ENCODE data around the gene CUL7.
"Not testable (repeated sequence)": the region's sequence is repeated elsewhere in the genome, so short reads cannot be mapped to it uniquely, and the experiment has no call there.

Gene CUL7

DNA sequence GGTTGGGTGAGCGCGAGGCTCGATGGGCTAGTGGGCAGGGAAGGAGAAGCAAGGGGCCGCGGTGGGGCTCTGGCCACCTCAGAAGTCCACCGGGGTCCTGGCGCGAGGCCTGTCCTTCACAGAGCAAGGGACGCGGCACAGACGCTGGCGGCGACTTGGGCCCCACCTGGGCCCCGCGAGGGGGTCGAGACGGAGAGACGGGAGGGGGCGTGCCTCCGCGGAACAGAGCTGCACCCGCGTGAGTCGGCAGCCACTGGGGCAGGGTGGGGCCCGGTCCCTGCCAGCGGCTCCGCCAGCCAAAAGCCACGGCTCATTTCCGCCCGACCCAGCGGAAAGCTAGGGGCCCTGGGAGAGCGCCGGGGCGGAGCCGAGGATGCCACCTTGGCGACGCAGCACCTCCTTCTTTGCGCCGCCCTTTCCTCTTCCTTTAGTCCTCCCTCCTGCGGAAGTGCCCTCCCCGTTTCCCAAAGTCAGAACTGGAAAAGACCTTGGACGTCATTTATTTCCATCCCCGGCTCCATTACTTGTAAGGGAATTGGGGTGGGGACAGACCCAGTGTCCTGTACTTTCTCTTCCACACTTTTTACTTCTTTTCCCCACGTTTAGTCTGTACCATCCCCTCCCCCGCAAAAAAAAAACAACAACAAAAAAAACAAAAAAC is at the start of gene CUL7:
Gene CUL7, minus strand, starts transcription at position 307 of the 661 bp plus-strand sequence. CDS start 1,063 bp downstream, outside the sequence.
- DNase-seq: no peak

DNA sequence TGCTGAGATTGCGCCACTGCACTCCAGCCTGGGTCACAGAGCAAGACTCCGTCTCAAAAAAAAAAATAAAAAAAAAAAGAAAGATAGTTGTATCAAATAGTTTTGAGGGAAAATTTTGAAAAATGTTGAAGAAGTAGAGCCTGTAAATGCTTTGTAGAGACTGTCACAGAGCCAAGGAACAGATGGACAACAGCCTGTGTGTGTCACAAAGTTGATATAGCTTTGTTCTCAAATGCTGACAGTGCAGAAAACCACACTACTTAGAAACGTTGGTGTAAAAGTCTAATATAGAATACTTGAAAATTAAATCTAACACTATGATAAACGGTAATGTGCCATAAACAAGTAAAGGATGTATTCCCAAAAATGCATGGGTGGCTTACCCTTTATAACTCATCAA is 47.8 kb upstream of the CUL7 start:
- no peak for DNase-seq

DNA sequence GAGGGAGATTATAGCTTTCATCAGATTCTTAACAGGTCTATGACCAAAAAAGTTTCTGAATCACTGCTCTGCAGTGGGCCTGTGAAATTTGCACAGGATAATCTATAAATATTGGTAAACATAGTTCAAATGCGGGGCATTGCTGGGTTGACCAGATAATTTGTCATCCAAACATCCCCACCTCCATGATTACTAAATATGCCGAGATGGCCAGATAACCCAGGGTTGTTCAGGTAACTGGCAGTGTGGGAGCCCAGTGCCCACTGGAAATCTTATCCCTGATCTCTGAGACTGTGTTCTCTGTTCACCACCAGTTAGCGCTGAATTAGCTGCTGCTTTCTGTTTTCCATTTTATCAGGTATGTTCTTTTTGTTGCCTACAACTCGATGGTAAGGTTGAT is 43.9 kb upstream of the CUL7 start:
- no peak for DNase-seq

DNA sequence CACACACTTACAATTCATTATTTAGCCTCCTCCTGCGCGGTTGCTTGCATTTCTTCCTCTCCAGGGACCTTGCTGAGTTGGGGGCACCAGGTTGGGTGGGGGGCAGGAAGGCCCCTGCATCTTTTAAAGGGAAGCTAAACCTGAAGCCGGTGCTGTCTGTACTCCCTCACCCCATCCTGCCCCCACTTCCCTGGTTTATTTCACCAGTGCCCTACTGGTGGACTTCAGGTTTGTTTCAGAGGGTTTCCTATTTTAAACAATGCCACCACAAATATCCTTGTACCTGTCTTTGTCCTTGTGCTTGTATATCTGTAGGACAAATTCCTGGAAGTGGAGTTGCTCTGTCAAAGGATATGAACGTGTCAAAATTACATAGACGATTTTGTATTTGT is 43.4 kb upstream of the CUL7 start:
- no peak for DNase-seq

DNA sequence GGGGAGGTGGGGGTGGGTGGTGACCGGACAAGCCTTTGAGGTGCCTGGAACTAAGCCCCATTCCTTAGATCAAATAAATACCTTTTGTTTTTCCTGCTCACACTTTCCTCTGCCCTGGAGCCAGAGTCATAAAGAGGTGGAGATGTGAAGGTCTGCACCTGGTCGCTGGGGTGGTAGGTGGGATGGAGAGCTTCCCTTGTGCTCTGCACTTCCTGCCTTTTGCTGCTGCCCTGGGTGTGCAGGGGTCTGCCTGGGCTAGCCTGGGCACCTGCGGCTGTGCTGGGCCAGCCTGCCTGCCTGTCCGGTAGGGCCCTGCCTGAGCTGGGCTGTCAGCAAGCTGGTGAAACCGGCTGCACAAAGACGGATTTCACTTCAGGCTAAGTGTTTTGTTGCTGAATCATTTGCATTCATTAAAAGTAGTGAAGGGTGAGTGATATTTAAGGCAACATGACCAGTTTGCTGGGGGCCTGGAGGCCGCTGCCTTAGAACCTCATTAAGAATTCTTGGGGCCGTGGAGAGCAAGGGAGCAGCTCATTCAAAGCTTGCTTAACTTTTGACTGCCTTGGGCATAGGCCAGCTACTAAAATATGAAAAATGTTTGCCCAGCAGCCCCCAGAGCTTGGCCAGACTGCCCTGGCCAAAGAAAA is 42.9 kb upstream of the CUL7 start:
- DNase-seq: no peak

DNA sequence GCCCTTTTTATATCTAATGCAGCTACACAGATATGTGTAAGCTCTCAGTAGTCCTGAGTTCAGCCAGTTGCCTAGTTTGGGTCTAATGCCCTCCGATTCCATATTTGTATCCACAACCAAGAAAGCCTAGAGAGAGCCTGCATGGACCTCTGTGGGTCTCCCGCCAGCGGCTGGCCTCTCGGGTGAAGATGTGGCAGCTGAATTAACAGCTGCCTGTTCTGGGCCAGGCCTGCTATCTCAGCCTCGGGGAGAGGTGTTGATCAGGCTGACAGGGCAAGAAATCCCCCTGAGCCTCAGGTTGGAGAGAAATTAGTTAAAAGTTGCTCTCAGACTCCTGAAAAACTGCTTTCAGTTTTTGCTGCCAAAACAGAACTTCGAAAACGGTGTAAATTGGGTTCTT is 42.3 kb upstream of the CUL7 start:
- no peak for DNase-seq

DNA sequence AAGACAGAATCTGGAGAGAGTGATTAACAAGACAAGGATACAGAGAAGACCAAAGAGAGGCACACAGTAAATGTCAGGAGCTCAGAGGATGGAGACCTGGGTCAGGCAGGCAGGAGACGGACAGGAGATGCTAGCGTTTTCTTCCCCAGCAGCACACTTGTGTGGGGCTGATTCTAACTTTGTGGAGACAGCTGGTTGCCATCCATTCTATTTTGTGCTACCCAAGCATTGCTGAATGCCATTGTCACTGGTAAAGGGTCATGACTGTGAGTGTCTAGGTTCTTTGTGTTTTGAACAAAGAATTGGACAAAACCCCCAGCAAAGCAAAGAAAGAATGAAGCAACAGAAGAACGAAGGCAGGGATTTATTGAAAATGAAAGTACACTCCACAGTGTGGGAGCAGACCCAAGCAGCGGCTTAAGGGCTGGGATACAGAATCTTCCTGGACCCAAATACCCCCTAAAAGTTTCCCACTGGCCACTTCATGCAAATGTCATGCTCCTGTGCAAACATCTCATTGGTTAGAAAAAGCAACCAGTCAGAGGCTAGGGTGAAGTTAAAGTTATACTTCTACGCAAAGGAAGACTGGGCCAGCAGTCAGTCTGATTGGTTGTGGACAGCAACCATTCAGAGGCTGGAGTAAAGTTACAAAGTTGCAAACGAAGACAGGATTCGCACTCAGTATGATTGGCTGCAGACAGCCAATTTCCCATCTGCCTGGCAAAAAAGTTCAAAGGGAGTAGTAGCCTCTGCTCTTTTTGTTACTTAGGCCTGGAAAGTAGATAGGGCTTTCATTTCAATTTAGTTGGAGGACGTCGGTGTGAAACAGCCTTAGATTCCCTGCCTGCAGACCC is 40.0 kb upstream of the CUL7 start:
- DNase-seq: no peak

DNA sequence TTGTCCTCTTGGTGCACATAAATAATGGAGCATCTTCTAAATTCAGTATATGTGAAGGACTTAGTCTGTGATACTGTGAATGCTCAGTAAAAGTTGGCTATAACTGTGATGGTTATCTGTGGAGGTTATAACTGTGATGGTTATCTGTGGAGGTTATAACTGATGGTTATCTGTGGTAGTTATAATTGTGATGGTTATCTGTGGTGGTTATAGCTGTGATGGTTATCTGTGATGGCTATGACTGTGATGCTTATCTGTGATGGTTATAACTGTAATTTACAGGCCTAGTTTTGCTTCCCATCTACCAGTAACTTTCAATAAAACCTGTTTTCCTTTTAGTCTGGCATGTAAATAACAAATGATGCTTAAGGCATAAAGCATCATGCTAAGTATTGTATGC is 39.0 kb upstream of the CUL7 start:
- no peak for DNase-seq

DNA sequence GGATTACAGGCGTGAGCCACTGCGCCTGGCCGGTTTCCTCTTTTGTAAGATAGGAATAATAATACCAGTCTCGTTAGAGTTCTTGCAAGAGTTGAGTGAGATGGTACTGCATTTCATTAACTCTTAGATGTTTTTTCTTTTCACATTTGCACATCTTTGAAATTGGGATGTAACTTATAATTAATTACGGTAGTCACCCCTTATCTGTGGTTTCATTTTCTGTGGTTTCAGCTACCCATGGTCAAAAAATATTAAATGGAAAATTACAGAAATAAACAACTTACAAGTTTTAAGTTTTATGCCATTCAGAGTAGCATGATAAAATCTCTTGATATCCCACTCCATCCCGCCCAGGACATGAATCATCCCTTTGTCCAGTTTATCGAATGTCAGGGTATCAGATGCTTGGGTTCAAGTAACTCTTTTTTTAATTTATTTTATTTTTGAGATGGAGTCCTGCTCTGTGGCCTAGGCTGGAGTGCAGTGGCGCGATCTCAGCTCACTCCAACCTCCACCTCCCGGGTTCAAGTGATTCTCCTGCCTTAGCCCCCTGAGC is 37.9 kb upstream of the CUL7 start:
- no peak for DNase-seq

DNA sequence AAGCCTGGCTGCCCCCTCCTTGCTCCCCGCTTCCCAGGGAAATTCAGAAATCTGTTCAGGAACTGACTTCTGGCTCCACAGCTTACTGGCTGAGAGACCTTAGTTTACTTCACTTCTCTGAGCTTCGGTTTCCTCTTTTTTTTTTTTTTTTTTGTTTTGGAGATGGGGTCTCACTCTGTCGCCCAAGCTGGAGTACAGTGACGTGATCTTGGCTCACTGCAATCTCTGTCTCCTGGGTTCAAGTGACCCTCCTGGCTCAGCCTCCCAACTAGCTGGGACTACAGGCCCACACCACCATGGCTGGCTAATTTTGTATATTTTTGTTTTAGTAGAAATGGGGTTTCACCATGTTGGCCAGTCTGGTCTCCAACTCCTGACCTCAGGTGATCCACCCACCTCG is 37.4 kb upstream of the CUL7 start:
- no peak for DNase-seq

DNA sequence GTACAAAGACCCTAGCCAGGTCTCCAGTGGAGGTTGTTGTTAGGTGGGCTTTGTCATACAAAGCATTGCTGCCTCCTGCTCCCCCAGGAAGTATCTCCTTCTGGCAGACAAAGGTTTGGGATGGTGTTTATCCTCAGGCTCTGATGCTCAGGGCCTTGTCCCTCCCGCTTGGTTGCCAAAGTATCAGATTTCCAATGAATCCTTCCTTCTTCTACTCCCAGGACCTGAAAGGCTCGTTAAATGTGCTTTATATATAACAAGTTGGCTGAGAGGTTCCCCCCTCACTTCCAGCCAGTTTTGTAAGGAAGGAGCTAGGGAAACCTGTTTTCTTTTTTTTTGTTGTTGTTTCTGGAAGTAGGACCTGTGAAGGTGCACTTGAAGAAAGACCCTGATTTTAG is 36.9 kb upstream of the CUL7 start:
- no peak for DNase-seq

DNA sequence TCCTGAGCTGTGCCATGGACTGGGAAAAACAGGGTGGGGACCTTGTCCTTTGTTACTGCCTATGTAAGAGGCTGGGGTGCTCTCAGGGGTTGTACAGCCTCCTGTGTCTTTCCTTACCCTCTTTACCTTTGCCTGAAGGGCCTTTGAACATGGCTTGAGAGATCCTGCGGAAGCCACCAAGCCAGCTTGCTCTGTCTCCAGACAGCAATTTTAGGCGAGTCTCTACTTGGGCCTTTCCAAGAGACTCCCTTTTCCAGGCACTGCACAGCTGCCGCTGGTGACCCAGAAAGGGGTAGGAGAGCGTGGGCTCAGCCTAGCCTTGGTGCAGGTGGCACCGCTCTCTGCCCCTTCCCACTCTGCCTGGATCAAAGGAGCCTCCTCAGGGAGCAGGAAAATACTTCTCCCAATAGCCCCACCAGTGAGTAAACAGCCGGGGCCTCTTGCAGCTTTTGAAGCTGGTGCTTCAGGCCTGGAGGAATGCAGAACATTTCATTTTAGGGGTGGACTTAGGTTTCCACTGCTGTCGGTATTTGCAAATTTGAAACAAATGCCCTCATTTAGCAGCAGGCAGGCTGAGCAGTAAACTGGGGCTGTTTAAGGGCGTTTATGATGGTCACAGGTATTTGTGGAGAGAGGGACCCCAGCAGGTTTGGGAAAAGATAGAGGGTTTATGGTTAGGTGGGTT is 36.4 kb upstream of the CUL7 start:
- no peak for DNase-seq

DNA sequence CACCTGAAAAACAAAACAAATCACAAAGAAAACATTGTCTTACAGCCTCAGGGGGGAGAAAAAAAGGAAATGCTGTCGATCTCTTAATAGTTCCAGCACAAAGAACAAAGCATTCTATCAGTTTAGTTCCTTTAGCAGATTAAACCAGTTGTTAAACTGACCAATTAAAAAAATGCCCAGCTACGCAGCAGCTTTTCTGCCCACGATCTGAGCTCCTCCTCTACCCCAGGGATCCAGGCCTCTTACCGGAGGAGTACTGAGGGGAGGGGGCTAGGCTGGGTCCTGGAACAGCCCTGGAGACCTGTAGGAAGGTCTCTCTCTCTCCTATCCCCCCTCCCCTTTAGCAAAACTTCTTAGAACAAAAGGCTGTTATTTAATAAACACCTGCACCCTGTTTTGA is 35.8 kb upstream of the CUL7 start:
- DNase-seq: no peak

DNA sequence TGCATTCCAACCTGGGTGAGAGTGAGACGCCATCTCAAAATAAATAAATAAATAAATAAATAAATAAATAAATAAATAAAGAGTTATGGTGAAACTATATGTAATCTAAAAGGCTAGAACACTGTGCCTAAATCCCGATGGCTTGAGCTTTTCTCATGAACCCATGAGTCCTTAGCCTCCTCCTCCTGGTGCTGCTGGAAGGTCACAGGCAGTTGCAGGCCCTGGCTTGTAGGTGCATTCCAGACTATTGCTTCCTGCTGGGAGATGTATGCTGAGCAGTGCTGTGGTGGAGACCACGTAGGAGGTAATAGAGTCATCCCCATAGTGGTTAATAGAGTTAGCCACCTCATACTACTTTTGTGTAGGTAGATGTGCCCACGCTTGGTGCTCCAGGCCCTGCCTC is 35.0 kb upstream of the CUL7 start:
- DNase-seq: no peak

DNA sequence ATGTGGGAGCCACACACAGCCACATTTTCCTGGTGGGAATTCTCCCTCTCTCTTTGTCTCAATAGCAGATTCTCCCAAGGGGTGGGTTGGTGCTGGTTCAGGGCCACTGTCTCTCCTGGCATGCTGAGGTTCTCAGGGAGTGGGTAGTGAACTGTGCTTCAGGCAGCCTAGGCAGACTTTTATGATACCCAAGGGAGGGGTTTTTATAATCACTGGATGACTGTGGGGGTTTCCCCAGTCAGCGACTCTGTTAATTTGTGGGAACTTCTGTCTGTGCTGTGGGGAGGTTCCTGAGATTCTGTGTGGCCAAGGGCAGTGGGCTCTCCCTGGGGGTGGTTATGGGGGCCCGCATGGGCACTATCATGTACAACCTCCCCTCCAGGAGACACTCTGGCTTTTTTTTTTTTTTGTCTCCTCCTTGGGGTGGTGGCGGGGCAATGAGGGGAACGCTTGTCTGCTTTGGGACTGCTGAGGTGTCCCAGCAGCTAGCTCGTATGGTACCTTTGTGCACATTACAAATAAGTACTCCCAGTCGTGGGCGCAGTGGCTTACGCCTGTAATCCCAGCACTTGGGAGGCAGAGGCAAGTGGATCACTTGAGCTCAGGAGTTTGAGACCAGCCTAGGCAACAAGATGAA is 32.5 kb upstream of the CUL7 start:
- DNase-seq: no peak

DNA sequence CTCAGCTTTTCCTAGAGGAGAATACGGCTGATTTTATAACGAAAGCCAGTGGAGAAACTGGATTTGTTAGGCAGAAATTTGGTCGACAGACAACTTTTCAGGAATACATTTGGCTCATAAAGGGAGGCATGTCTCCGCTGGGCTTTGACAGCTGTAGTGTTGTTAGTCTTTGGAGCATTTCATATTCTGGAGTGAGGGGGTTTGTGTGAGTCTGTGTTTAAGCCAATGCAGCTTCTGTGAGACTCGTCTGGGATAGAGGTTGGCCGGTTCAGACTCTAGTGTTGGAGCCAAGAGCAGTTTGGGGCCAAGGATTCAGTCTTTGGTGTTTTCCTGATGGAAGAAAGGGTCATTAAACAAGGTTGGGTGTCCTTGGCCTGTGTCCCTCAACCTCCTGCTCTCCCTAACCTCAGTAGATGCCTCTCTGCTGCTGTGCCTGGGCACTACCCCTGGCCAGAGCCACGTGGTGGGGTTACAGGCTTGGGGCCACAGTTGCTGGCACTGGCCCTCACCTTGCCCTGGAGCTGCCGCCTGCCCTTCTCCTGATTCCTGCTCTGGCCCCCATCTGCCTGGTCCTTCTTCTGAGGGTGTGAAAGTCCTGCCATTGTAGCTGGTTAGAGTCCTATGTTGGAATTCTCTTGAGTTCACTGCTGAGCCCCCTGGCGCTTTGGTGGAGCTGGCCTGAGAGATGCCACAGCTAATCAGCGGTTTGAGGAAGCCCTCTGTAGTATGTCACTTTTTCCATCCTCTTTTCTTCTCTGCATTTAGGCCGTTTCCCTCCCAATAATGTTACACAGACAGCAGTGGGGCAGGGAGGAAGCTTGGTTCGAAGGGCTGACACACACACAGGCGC is 29.4 kb upstream of the CUL7 start:
- no peak for DNase-seq

DNA sequence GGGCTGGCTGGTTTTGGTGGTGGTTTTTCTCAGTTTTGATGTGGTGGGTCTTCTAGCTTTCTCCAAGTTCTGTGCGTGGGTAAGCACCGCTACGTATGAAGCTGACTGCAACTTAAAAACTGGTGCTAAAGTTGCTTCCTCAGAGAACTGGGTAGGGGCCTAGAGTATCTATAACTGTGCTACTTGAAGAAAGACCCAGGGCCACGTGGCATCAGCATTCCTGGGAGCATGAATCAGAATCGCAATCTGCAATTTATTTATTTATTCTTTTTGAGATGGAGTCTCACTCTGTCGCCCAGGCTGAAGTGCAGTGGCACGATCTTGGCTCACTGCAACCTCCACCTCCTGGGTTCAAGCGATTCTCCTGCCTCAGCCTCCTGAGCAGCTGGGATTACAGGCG is 28.3 kb upstream of the CUL7 start:
- DNase-seq: not testable (repeated sequence)

DNA sequence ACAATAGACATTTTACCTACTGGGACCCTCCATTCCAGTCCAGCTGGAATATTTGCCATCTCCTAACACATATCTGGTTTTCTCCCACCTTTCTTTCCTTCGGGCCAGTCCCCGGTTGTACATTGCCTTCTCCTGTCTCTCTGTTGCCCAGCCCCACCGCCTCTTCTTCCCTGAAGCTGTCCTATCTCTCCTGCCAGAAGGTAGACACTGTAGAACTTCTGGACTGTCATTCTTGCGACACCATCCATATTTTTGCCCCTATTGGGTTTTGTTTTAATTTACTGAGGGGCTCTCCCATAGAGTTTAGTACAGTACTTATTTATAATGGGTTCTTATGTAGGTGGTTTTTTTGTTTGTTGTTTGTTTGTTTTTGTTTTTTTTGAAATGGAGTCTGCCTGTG is 27.4 kb upstream of the CUL7 start:
- no peak for DNase-seq

DNA sequence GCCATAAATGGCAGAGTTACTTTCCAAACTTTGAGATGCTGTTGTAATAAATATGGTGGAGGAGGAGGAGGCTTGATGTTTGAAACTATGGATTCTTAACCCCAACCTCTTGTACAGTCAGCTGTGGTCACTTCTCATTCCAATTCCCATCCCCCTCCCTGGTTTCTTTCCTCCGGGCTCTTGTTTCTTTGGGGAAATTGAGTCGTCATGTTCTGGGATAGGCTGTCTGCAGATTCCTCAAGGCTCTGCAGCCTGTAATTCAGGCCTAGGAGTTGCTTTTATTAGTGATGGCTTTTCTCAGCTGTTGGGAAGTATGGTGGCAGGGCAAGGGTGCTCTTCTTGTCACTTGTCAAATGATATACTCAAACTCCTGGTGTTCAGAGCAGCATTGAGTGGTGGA is 25.0 kb upstream of the CUL7 start:
- no peak for DNase-seq

DNA sequence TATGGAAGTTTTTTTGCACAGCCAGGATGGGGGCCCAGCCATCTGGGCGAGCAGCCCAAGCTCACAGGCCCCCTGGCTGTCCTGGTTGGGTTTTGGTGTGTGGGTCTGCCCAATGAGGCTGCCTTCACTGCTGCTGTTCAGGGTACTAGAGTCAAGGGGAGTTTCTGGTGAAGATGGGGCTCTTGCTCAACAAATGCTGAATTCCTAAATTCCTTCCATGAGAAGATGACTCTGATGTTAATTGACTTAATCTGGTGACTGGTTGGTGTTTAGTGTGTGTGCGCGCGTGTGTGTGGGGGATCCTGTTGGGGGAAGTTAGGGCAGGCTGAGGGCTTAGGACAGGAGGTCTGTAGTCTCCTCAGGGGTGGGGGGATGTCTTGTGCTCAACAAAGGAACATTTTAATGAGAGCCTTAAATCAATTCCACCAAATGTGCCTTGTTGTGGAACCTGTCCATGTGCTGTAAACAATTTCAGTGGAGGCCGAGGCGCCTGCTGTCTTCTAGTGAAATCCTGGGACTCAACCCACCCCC is 24.4 kb upstream of the CUL7 start:
- no peak for DNase-seq

DNA sequence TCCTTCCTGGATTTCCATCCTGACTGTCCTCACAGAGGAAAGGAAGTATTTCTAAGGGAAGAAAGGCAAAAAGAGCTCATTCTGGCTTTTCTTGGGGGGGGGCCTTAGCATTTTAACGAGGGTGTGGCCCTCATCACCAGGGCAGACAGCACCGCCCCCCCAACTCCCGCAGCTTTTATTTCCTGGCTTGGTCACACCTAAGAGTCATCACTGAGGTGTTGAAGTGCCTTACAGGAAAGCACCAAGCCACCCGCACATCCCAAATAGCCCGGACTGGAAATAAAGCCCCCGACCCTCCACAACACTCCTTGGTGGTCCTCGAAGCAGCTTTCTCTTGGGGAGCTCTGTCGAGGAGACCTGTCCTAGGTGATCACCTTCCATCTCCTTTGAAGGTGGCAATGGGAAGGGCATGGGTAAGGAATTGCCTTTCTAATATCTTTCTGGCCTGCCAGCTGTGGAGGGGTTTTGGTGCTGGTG is 23.7 kb upstream of the CUL7 start:
- DNase-seq: no peak

Measured in cortex of kidney (tissue), 1 donor.